GM21576 (cell line): ENCODE measurements around the gene PIGR.

Source experiments
- ATAC-seq: cut with Tn5 transposase; IDR thresholded peaks from one replicate; pipeline ENCODE4 v1.9.1; 2021; ENCODE audit warnings: mild to moderate bottlenecking, moderate library complexity; ENCODE audit not compliant: unreplicated experiment

Gene PIGR

GRCh38 chr1:206946261-206946660 lies at the start of gene PIGR:
Gene PIGR, minus strand, starts transcription at chr1:206946466. Its CDS starts 5,935 bp downstream, at chr1:206940531.
- no peak for ATAC-seq

DNA sequence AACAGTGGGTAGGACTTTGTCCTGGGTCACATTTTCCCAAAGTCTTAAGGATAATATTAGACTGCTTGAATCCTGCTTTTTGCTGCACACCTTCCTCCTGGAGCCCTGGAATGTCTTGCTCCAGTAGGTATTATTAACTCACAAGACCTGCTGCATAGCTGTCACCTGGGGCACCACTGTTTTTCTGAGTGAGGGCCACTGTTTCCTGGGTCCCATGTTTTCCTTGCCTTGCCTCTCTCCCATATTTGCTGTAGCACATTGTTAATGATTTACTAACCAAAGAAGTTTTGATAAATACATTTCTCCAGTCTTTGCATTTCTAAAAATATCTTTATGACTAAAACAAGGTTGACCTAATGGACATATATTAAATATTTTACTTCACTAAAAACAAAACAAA lies 46.5 kb upstream of the PIGR start:
- ATAC-seq = no peak

DNA sequence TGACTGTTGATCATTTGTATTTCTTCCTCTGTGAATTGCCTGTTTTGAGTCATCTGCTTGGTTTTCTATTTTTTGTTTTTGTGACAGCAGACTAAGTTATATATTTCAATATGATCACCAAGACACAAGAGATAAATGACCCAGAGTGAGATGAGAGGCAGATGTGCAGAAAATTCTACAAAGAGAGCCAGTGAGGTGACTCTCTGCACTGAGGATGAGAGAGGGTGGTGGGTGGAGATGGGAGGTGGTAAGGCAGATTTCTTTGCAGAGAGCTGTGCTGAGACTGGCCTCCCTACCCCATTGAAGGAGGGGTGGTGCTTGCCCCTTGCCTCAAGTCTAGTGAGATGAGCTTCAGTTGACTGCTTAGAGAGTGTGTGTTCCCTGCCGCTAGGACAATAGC lies 41.6 kb upstream of the PIGR start:
- ATAC-seq = no peak

GRCh38 chr1:206986885-206987284 lies 40.6 kb upstream of the PIGR start:
- no peak for ATAC-seq

- ATAC-seq = no peak
Measured at GRCh38 chr1:206986402-206986801, 40.1 kb upstream of the PIGR start.

DNA sequence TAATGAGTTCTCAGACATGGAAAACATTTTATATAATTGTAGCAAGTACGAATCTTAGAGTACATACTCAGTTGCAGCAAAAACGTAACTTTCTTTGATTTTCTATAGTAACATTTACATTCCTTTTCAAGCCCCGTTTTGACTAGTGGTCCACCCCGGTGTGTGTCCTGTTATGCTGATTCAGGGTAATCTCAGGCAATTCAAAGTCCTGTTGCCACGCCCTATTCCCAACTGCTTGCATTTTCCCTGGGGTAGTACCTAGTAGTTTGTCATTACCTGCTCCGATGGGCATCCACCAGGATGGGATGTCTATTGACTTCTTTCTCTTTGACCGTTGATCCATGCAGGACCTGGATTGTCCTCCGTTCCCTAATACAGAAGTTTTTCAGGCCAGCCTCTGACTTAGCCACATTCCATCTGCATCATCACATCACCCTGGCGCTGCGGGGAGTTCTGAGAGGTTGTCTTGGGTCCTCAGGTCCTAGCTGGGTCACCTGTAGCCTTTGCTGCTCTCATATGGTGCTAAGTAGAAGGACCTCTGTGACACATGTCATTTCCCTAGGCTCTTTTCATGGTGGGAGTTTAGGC lies 39.0 kb upstream of the PIGR start:
- no peak for ATAC-seq

DNA sequence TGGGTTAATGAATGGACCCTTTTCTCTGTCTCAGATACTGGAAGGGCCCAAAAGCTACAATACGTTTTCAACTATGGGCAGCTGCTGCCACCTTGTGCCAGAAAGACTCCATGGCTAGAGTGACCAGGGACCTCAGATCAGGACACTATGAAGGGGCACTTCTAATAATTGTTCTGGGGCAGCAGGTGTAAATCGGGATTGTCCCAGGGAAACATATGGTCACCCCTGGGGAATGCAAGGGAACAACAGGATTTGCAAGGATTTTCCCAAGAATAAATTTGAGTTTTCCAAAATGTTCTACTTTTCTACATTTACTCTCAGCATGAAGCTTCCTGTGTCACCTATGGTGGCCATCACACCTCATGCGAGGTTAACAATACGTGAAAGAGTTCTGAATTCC lies 36.0 kb upstream of the PIGR start:
- no peak for ATAC-seq

DNA sequence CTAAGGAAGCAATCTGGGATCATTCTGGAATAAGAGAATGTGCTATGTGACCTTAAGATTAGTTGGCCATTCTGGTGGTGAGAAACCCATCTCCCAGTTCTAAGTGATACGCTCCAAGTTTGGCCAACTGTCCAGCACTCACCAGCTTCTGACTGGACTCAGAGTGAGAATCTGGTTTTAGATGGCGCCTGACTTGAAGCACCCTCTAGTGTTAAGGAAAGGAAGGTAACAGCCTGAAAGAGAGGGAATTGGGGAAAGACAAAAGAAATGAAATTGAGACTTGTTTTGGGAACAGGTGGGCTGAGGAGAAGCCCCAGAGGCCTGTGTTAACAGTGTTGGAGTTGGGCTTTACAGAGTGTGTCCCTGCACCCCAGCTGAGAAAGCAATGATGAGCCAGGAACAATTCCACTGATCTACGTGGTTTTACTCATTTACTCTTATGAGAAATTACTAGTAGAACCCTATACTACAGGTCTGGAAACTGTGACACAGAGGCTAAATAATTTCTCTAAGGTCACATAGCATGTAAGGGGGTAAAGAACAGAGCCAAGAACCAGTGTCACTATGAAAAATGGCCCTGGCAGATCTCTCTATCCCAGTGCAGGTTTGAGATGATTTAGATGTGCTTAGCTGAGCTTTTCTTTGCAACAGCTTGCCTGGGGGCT lies 33.2 kb upstream of the PIGR start:
- no peak for ATAC-seq

DNA sequence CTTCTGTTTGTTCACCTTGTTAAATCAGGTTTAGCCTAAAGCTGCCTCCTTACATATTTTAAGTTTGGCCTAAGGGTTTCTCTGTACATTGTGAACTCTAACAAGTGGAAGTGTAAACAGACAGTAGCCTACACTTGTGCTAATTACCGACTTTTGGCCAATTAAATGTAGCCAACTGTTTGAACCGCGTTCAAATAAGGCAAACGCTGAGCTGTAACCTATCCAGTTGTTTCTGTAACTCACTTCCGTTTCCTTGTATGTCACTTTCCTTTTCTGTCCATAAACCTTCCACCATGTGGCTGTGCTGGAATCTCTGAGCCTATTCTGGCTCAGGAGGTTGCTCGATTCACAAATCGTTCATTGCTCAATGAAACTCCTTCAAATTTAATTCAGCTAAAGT lies 32.0 kb upstream of the PIGR start:
- no peak for ATAC-seq

DNA sequence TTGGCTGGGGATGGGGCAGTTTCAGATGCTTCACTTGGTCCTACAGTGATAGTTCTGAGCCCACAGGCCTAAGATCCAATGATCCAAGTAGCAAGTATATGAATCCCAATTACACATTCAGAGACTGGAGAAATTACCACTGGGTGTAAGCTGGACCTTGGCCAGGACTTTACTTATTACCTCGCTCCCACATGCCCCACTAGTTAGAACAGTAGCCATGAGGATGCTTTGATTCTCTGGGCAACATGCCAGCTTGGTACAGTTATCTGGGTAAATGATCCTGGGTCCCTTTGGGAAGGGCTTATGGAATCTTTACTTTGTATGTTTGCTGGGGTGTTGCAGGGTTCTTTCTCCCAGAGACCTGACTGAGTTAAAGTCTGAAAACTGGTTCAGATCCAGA lies 29.0 kb upstream of the PIGR start:
- no peak for ATAC-seq

- no peak for ATAC-seq
Measured at GRCh38 chr1:206974140-206974539, 27.9 kb upstream of the PIGR start.

- no peak for ATAC-seq
Measured at GRCh38 chr1:206972728-206973127, 26.5 kb upstream of the PIGR start.

DNA sequence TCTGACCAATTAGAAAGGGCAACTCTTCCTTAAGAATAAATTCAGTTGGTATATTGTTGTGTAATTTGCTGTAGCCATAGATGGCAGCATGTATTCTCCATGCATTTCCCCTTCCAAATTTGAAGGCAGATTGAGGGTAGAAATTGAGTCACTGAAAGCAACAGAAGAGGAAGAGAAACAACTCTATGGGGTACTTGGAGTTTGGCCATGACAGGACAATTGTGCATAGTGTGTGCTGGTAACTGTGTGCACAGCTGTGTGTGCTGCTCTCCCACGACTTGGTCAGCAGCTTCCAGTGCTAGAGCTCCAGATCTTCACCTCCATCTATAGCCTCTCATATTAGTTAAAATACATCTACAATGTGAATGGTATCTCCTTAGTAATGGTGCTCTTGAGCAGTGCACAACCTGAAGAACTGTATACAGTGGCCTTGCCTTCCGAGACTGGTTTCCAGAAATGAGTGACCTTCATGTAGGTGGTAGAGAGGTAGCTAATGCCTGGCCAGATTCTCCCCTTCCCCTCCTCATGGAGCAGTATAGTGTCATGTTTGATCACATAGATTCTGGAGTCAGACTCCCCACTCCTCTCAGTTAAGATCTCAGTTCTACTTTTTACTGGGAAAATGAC lies 24.9 kb upstream of the PIGR start:
- peak; percentile 65 for ATAC-seq

DNA sequence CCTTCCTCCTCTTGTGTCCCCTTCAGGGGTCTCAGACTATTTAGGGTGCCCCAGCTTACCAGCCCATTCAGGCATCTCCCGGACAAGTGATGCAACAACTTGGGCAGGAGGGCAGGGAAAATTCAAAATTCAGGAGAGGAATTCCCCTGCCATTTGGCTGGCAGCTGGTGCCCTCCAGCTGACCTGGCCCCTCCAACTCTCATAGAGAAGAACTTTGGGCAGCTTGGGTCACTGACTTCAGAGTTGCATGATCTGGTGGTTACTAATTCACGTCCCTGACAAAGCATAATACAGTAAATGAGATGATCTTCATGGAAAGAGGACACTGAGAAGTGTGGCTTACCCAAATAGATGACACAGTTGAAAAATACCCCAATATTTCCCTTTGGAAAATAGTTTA lies 24.2 kb upstream of the PIGR start, which contains the start of gene FCAMR:
Gene FCAMR (minus strand): TSS at position 15 of the 400 bp plus-strand sequence. CDS start 335 bp downstream, outside the sequence.
- ATAC-seq = no peak

DNA sequence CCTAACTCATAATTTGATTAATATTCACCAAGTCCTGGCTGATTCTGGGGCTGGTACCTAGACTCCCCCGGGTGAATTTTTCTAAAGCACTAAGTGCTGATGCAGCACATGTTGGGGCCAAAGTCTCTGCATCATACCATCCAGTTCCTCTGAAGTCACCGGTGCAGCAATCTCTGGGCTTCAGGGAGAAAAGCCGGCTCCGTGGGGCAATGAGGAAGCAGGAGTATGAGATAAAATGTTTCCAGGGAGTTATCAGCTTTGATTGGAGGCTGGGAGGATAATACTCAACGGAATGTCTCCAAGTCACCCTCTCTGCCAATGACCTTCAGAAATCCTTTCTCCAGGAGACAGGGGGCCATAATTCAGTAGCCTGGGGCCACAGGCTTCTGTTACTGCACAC lies 22.8 kb upstream of the PIGR start:
- no peak for ATAC-seq

- no peak for ATAC-seq
Measured at GRCh38 chr1:206967096-206967849, 21.0 kb upstream of the PIGR start.

GRCh38 chr1:206965781-206966180 lies 19.5 kb upstream of the PIGR start:
- ATAC-seq = no peak

GRCh38 chr1:206963740-206964139 lies 17.5 kb upstream of the PIGR start:
- ATAC-seq = no peak

DNA sequence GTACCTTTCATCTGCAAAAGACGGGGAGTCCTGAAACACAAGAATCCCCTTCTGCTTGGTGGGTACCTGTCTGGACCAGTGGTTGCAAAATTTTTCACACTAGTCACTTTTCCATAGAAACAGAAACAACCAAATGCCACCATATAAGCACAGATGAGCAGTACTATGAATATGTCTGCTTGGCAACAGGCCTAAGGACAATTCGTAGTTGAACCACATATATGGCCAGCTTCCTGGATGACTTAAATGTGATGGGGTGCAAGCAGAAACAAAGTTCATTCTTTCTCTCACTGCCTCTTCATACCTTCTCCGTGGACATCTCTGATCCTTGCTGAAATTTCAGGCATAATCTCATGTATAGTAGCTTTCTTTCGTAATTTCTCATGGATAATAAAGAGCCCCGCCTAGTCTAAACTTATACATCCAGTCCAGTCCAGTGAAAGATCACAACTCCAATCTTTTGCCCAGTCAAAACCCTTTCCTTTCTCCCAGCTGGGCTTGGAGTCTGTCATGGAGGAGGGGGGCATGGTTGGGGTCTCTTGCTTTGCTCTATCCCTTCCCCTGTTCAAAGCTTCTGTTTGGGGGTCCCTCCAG lies 16.9 kb upstream of the PIGR start:
- no peak for ATAC-seq

DNA sequence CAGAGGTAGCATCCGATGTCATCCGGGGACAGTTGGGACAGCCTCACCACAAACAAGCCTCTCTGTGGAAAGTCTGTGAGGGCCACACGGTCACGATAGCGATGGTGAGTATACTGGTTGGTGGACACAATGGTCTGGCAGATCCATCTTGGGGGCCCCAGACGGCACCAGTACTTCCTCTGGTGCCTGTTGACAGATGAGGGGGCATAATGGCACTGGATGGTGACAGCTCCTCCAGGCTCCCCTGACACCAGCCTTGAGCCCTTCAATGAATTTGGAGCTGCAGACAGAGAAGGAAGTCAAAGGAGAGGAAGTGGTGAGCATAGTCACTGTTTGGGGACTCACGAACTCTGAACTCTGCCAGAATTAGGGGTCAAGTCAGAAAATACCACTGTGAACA lies 16.0 kb upstream of the PIGR start:
- ATAC-seq = no peak

GRCh38 chr1:206961668-206962067 lies 15.4 kb upstream of the PIGR start:
- ATAC-seq = no peak
